ENCODE data around the gene SLC35F2.
"Not testable (repeated sequence)": the region's sequence is repeated elsewhere in the genome, so short reads cannot be mapped to it uniquely, and the experiment has no call there.

SLC35F2 gene

GRCh38 chr11:107842412-107843100 lies 16.0 kb downstream of the SLC35F2 start:
- DNase-seq (ENCODE audit: low read depth in 1 of 2, low spot score in 1 of 2), result no peak

DNA sequence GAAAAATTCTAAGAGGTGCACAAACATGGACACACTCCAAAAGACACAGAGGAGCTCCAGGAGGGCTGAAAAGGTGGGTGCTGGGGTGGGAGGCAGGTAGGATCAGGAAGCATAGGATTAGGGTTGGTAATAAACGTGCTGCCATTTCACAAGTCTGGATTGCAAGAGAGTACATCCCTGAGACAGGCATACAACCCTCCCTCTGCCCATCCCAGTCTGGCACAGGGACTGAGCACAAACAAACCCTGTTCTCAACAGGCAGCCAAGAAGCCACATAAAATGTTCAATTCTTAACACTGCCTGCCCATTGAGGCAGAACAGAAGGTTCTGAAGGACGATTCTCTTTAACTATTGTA lies 18.5 kb downstream of the SLC35F2 start:
- DNase-seq (ENCODE audit: low read depth in 1 of 2, low spot score in 1 of 2), result no peak

DNA sequence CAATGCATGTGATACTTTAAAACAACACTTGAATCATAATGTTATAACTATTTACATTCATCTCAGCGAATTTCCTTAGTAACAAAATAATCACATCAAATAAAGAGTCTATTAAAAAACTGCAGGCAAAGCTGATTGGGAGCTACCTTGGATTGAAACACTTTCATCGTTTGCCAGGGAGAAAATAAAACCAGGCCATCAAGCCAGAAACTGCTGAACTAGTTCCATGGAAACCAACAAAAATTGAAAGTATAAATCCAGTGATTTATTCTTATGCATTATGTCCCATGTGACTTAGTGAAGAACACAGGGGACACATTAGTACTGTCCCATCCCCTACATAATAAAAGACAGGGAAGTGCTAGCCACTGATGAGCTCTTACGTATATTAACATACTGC lies 21.7 kb downstream of the SLC35F2 start:
- DNase-seq (ENCODE audit: low read depth in 1 of 2, low spot score in 1 of 2), result no peak

- no peak for DNase-seq (ENCODE audit: low read depth in 1 of 2, low spot score in 1 of 2)
Observed at GRCh38 chr11:107834995-107835394, 23.6 kb downstream of the SLC35F2 start.

DNA sequence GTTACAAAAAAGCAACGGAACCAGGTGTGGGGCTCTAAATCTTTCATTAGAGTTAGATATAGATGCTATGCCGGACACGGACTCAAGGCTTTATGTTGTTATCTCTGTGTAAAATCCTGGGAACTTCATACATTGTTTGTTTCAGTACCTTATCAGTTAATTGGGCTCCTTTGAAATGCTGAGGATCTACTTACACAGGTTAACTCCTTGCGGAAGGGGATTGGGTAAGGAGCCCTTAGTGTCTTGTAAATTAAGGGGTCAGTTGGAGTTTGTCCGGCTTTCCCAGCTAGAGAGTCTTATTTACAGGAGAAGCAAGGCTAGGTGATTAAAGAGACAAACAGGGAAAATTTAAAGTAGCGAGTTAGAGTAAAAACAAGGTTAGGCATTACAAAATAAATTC lies 24.7 kb downstream of the SLC35F2 start:
- not testable (repeated sequence) for DNase-seq (ENCODE audit: low read depth in 1 of 2, low spot score in 1 of 2)

DNA sequence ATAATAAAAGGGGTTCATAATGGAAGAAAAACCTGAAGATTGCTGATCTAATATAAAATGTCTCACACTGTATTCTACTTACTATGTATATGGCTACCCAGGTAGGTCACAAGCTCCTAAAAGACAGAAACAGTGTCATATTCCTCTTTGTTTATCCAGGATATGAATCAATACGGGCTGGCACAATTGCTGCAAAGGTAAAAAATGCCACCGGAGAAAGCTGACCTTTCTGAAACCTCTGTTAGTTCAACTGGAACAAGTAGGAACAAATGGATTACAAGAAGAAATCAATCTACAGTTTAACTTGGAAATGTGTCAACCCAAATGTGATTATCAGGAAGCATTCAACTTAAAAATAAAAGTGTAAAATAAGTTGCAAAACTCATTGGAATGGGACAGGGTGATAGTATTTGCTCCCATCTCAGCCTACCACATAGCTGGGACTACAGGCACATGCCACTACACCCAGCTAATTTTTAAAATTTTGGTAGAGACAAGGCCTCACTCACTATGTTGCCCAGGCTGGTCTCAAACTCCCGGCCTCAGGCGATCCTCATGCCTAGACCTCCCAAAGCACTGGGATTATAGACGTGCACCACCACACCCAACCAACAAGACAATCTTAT lies 27.6 kb downstream of the SLC35F2 start:
- no peak for DNase-seq (ENCODE audit: low read depth in 1 of 2, low spot score in 1 of 2)

DNA sequence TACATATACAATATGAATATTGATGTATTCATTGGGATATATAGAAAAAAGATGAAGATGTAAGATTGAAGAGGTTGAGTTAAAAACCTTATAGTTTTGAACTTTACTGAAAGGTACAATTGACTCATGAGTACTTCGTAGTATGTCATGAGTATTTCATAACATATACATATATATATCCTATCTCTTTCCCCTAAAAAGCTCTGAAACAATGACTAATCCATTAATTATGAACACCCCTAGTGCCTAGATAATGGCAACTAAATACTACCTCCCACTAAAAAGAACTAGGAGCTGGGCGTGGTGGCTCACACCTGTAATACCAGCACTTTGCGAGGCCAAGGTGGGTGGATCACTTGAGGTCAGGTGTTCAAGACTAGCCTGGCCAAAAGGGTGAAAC lies 31.5 kb downstream of the SLC35F2 start:
- DNase-seq (ENCODE audit: low read depth in 1 of 2, low spot score in 1 of 2), result no peak

DNA sequence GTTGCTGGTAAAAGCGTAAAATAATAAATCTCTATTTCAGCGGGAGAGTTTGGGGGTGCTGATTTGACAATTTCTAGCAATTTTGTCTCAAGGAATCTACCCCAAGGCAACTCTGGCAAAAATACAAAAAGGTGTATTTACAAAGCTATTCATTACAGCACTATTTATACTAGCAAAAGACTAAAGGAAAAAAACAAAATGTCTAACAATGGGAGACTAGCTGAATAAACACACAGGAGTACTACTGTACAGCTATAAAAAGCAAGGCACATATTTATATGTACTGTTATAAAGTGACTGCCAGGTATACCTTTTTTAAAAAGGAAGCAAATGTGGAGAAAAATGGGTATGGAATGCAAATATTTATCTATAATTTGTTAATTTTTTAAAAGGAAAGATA lies 32.7 kb downstream of the SLC35F2 start:
- no peak for DNase-seq (ENCODE audit: low read depth in 1 of 2, low spot score in 1 of 2)

GRCh38 chr11:107824668-107825369 lies 33.8 kb downstream of the SLC35F2 start:
- DNase-seq (ENCODE audit: low read depth in 1 of 2, low spot score in 1 of 2), result no peak

GRCh38 chr11:107821199-107821927 lies 37.2 kb downstream of the SLC35F2 start:
- no peak for DNase-seq (ENCODE audit: low read depth in 1 of 2, low spot score in 1 of 2)

- DNase-seq (ENCODE audit: low read depth in 1 of 2, low spot score in 1 of 2), result no peak
Observed at GRCh38 chr11:107819361-107820014, 39.1 kb downstream of the SLC35F2 start.

DNA sequence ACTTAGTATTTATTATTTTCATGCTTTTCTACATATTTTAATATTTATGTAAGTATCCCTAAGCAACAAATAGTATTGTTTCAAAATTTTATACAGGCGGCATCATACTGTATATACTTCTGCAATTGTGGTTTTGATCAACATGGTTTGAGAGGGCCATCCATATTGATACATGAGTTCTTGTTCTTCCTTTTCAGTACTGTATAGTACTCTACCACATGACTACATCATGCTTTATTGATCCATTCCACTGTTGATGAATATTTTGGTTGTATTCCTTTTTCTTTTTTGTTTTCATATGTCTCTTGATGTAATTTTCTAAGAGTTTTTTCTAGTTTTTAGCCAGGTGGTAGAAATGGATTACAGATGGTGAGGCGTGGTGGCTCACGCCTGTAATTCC lies 40.1 kb downstream of the SLC35F2 start:
- DNase-seq (ENCODE audit: low read depth in 1 of 2, low spot score in 1 of 2), result no peak

DNA sequence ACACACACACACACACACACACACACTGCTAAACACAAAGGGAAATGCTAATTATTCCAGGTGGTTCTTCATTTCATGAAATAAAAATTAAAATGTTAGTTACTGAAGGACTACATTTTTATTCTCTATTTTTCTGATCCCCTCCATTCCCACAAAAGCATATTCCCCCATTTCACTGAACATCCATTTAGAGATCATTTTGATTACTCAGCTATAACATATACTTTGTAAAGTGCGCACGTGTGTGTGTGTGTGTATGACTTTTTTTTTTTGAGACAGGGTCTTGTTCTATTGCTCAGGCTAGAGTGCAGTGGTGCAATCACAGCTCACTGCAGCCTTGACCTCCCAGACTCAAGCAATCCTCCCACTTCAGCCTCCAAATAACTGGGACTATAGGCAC lies 42.6 kb downstream of the SLC35F2 start:
- DNase-seq (ENCODE audit: low read depth in 1 of 2, low spot score in 1 of 2), result no peak

- DNase-seq (ENCODE audit: low read depth in 1 of 2, low spot score in 1 of 2), result no peak
Observed at GRCh38 chr11:107810875-107811274, 47.7 kb downstream of the SLC35F2 start.

GRCh38 chr11:107808521-107808920 lies 50.1 kb downstream of the SLC35F2 start:
- DNase-seq (ENCODE audit: low read depth in 1 of 2, low spot score in 1 of 2), result no peak

- DNase-seq (ENCODE audit: low read depth in 1 of 2, low spot score in 1 of 2), result no peak
Observed at GRCh38 chr11:107804971-107805370, 53.6 kb downstream of the SLC35F2 start.

DNA sequence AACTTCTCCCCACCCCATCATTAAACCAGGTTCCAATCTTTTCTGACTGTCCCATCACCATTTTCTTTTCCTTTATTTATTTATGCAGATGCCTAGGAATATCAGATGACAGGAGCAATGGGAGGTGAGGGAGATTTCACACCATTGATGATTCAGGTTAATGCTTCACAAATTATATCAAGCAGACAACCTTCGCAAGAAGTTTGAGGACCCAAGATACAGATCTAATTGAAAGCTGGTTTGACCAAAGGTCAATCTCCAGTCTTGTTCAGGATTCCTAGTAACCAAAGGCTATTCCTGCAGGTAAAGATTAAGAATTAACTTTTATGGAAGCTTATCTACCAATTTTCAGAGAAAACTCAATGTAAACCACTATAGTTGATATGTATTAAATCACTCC lies 54.4 kb downstream of the SLC35F2 start:
- no peak for DNase-seq (ENCODE audit: low read depth in 1 of 2, low spot score in 1 of 2)

- no peak for DNase-seq (ENCODE audit: low read depth in 1 of 2, low spot score in 1 of 2)
Observed at GRCh38 chr11:107801641-107802040, 56.9 kb downstream of the SLC35F2 start.

- DNase-seq (ENCODE audit: low read depth in 1 of 2, low spot score in 1 of 2), result peak; percentile 16 to 44
Observed at GRCh38 chr11:107799218-107799859, 59.2 kb downstream of the SLC35F2 start.

GRCh38 chr11:107792049-107792443 lies 66.5 kb downstream of the SLC35F2 start:
- DNase-seq (ENCODE audit: low read depth in 1 of 2, low spot score in 1 of 2), result no peak

Measured in activated CD4-positive, alpha-beta T cell treated with anti-CD3 and anti-CD28 coated beads, Interleukin-2, amount 50 U/mL, for 24 hours (primary cell).